D721Med (cell line): ENCODE results near the gene ARAF.

Source experiments
- DNase-seq: peaks from one replicate; pipeline ENCODE4 v3.0.0; 2011; ENCODE audit warnings: low spot score; ENCODE audit not compliant: insufficient read length
- FAIRE-seq: peaks from 2 replicates; lab custom pipeline; 2011; peaks lifted over from hg19 to GRCh38; lab: Jason Lieb, UNC
- CTCF ChIP-seq: IDR thresholded peaks from 2 replicates; pipeline ENCODE4 v1.5.1; 2012; ENCODE audit warnings: mild to moderate bottlenecking, control low read depth; ENCODE audit not compliant: insufficient read depth; ENCODE audit errors: missing control alignments

The ARAF gene

GRCh38 chrX:47558436-47558835, 2.6 kb upstream of the ARAF start:
- no peak for TF ChIP-seq CTCF

GRCh38 chrX:47560179-47560933, 649 bp upstream of the ARAF start:
- DNase-seq (no peak), FAIRE-seq (no peak)
- no peak for TF ChIP-seq CTCF

More at GRCh38 chrX:47558436-47558835, 2.6 kb upstream of the ARAF start:
- no peak for DNase-seq
- no peak for FAIRE-seq

- no peak for FAIRE-seq
- no peak for DNase-seq
- TF ChIP-seq CTCF: no peak
Measured at GRCh38 chrX:47561659-47562151, 700 bp downstream of the ARAF start.

GRCh38 chrX:47562615-47563243, 1.7 kb downstream of the ARAF start:
- DNase-seq (no peak), FAIRE-seq (no peak)
- TF ChIP-seq CTCF: peak; percentile 9

- DNase-seq (no peak), FAIRE-seq (no peak)
- no peak for TF ChIP-seq CTCF
Measured at GRCh38 chrX:47563801-47564315, 2.9 kb downstream of the ARAF start.

- FAIRE-seq (no peak), DNase-seq (no peak)
- TF ChIP-seq CTCF: no peak
Measured at GRCh38 chrX:47564438-47565085, 3.6 kb downstream of the ARAF start.
